Measurements from ENCODE around the gene SMG9. TPM values are rescaled to one million over a fixed set of nuclear protein-coding genes. Genes with fewer than 3 reads are reported as not detected.

SMG9 gene
- total RNA-seq, 2 donors from 2014 or later = 18.3 to 49.1 TPM

- Histone ChIP-seq H3K4me1 (ENCODE audit: control insufficient read depth in 1 of 2, low read depth in 2 of 2) (no peaks in the 10 kb centered on the region), H3K36me3 (no peaks in the 10 kb centered on the region), H3K9me3 (peaks cover 23% of the 10 kb centered on the region), H3K27me3 (replicated peaks; ENCODE audit: insufficient read depth) (no peaks in the 10 kb centered on the region), H3K4me3 (no peak overlapping the region), H3K27ac (no peak overlapping the region)
- DNase-seq (ENCODE audit: low spot score) = no peak
- TF ChIP-seq, protein P1, sequence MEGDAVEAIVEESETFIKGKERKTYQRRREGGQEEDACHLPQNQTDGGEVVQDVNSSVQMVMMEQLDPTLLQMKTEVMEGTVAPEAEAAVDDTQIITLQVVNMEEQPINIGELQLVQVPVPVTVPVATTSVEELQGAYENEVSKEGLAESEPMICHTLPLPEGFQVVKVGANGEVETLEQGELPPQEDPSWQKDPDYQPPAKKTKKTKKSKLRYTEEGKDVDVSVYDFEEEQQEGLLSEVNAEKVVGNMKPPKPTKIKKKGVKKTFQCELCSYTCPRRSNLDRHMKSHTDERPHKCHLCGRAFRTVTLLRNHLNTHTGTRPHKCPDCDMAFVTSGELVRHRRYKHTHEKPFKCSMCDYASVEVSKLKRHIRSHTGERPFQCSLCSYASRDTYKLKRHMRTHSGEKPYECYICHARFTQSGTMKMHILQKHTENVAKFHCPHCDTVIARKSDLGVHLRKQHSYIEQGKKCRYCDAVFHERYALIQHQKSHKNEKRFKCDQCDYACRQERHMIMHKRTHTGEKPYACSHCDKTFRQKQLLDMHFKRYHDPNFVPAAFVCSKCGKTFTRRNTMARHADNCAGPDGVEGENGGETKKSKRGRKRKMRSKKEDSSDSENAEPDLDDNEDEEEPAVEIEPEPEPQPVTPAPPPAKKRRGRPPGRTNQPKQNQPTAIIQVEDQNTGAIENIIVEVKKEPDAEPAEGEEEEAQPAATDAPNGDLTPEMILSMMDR (IDR thresholded peaks at IDR 0.05) = no peak
- no peak for ATAC-seq (ENCODE audit: insufficient number of reproducible peaks, low FRiP score, low read depth)
These were observed 62.4 kb downstream of the SMG9 start for GRCh38 chr19:43692385-43692784.

DNA sequence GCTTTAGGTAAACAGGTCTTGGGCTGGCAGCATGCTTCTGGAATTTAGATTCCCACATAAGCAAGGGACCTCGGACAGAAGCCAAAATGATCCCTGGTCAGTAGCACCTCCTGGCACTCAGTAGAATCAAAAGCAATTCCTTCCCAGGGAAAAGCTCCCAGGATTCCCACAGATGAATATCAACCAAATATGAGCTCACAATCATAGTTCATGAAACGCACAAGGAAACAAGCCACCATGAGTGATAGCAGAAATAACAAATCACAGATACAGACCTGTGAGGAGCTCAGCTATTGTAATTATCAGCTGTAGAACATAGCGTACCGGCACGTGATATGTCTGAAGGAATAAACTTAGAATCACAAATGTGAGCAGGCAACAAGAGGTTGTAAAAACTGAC lies 63.0 kb downstream of the SMG9 start:
- Histone ChIP-seq H3K4me1 (ENCODE audit: control insufficient read depth in 1 of 2, low read depth in 2 of 2) (no peaks in the 10 kb centered on the region), H3K4me3 (no peak overlapping the region), H3K27ac (no peak overlapping the region), H3K9me3 (peaks cover 23% of the 10 kb centered on the region), H3K36me3 (no peaks in the 10 kb centered on the region), H3K27me3 (replicated peaks; ENCODE audit: insufficient read depth) (no peaks in the 10 kb centered on the region)
- TF ChIP-seq, protein P1 (IDR thresholded peaks at IDR 0.05) = no peak
- ATAC-seq (ENCODE audit: insufficient number of reproducible peaks, low FRiP score, low read depth) (no peak), DNase-seq (ENCODE audit: low spot score) (no peak)

GRCh38 chr19:43690890-43691289 lies 63.9 kb downstream of the SMG9 start:
- H3K27ac ChIP-seq = no peak overlapping the region
- H3K27me3 ChIP-seq (replicated peaks; ENCODE audit: insufficient read depth) = no peaks in the 10 kb centered on the region
- H3K9me3 ChIP-seq = peaks cover 17% of the 10 kb centered on the region
- DNase-seq (ENCODE audit: low spot score) = no peak
- H3K36me3 ChIP-seq = no peaks in the 10 kb centered on the region
- TF ChIP-seq, protein P1 (IDR thresholded peaks at IDR 0.05) = no peak
- no peak for ATAC-seq (ENCODE audit: insufficient number of reproducible peaks, low FRiP score, low read depth)
- H3K4me1 ChIP-seq (ENCODE audit: control insufficient read depth in 1 of 2, low read depth in 2 of 2) = no peaks in the 10 kb centered on the region
- H3K4me3 ChIP-seq = no peak overlapping the region

- TF ChIP-seq, protein P1 (IDR thresholded peaks at IDR 0.05) = no peak
- Histone ChIP-seq H3K27ac (no peak overlapping the region), H3K27me3 (replicated peaks; ENCODE audit: insufficient read depth) (no peaks in the 10 kb centered on the region), H3K4me3 (no peak overlapping the region), H3K4me1 (ENCODE audit: control insufficient read depth in 1 of 2, low read depth in 2 of 2) (no peaks in the 10 kb centered on the region), H3K36me3 (no peaks in the 10 kb centered on the region), H3K9me3 (peaks cover 17% of the 10 kb centered on the region)
- no peak for ATAC-seq (ENCODE audit: insufficient number of reproducible peaks, low FRiP score, low read depth)
- DNase-seq (ENCODE audit: low spot score) = no peak
These were observed 64.3 kb downstream of the SMG9 start for GRCh38 chr19:43690444-43690843.

DNA sequence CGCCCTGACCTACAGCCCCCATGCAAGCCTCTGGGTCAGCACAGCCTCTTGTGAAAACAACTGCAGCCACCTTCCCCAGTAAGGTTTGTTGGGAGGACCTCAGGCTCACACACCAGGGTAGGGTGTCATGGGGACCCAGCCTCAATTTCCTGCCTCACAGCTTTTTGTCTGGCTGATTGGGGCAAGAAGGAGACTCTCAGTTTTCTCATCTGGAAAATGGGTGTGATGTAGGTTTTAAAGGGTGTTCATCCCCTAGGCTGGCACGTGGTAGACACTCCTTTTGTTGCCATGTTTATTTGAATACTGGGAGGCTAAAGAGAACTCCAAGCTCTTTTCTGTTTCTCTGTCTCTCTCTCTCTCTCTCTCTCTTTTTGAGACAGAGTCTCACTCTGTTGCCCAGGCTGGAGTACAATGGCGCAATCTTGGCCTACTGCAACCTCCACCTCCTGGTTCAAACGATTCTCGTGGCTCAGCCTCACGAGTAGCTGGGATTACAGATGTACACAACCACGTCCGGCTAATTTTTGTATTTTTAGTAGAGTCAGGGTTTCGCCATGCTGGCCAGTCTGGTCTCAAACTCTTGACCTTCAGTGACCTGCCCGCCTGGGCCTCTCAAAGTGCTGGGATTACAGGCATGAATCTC lies 66.6 kb downstream of the SMG9 start:
- TF ChIP-seq, protein P1 (IDR thresholded peaks at IDR 0.05) = no peak
- Histone ChIP-seq H3K27ac (no peak overlapping the region), H3K36me3 (no peaks in the 10 kb centered on the region), H3K27me3 (replicated peaks; ENCODE audit: insufficient read depth) (no peaks in the 10 kb centered on the region), H3K9me3 (peaks cover 17% of the 10 kb centered on the region), H3K4me3 (no peak overlapping the region), H3K4me1 (ENCODE audit: control insufficient read depth in 1 of 2, low read depth in 2 of 2) (no peaks in the 10 kb centered on the region)
- no peak for DNase-seq (ENCODE audit: low spot score)
- no peak for ATAC-seq (ENCODE audit: insufficient number of reproducible peaks, low FRiP score, low read depth)
